NCI-H2227 treated with DMSO at 0.1 percent for 48 hours (cell line): Measurements from ENCODE around the gene TGFA.

Source experiments
- DNase-seq: peaks from one replicate; lab custom pipeline; 2025; lab: John Stamatoyannopoulos, UW

TGFA gene

GRCh38 chr2:70463581-70463980 is 90.0 kb downstream of the TGFA start:
- DNase-seq = no peak

- no peak for DNase-seq
Measured at GRCh38 chr2:70461981-70462876, 91.4 kb downstream of the TGFA start.

- DNase-seq = no peak
Measured at GRCh38 chr2:70461414-70461813, 92.2 kb downstream of the TGFA start.

- DNase-seq = no peak
Measured at GRCh38 chr2:70460333-70460732, 93.3 kb downstream of the TGFA start.

GRCh38 chr2:70458661-70459060 is 95.0 kb downstream of the TGFA start:
- no peak for DNase-seq

GRCh38 chr2:70456585-70457495 is 96.8 kb downstream of the TGFA start:
- no peak for DNase-seq

- DNase-seq = no peak
Measured at GRCh38 chr2:70454936-70455544, 98.6 kb downstream of the TGFA start.

GRCh38 chr2:70450641-70451250 is 102.9 kb downstream of the TGFA start:
- DNase-seq = no peak

- DNase-seq = no peak
Measured at GRCh38 chr2:70448041-70448440, 105.6 kb downstream of the TGFA start.

- DNase-seq = no peak
Measured at GRCh38 chr2:70443726-70444125, 109.9 kb downstream of the TGFA start.

- DNase-seq = no peak
Measured at GRCh38 chr2:70443078-70443465, 110.6 kb downstream of the TGFA start.

- no peak for DNase-seq
Measured at GRCh38 chr2:70442301-70443077, 111.1 kb downstream of the TGFA start.

- no peak for DNase-seq
Measured at GRCh38 chr2:70440621-70441020, 113.0 kb downstream of the TGFA start.

- DNase-seq = no peak
Measured at GRCh38 chr2:70435138-70435537, 118.5 kb downstream of the TGFA start.

- no peak for DNase-seq
Measured at GRCh38 chr2:70433315-70433714, 120.3 kb downstream of the TGFA start.

GRCh38 chr2:70431716-70432347 is 121.8 kb downstream of the TGFA start:
- DNase-seq = no peak

GRCh38 chr2:70426341-70426740 is 127.3 kb downstream of the TGFA start:
- DNase-seq = no peak

GRCh38 chr2:70425682-70426301 is 127.8 kb downstream of the TGFA start:
- DNase-seq = no peak

- no peak for DNase-seq
Measured at GRCh38 chr2:70420740-70421139, 132.9 kb downstream of the TGFA start.

- no peak for DNase-seq
Measured at GRCh38 chr2:70420143-70420542, 133.5 kb downstream of the TGFA start.
